Activated T-helper 9 cell treated with anti-CD3 and anti-CD28 coated beads, Interleukin-2, amount 50 U/mL, for 16 hours (primary cell): ENCODE results near the gene GALNT7.
"Not testable (repeated sequence)": the region's sequence is repeated elsewhere in the genome, so short reads cannot be mapped to it uniquely, and the experiment has no call there.

Experiments
- DNase-seq: peaks from one replicate; pipeline ENCODE4 v3.0.0-alpha.2; 2020; ENCODE audit warnings: low read depth

The GALNT7 gene, protein sequence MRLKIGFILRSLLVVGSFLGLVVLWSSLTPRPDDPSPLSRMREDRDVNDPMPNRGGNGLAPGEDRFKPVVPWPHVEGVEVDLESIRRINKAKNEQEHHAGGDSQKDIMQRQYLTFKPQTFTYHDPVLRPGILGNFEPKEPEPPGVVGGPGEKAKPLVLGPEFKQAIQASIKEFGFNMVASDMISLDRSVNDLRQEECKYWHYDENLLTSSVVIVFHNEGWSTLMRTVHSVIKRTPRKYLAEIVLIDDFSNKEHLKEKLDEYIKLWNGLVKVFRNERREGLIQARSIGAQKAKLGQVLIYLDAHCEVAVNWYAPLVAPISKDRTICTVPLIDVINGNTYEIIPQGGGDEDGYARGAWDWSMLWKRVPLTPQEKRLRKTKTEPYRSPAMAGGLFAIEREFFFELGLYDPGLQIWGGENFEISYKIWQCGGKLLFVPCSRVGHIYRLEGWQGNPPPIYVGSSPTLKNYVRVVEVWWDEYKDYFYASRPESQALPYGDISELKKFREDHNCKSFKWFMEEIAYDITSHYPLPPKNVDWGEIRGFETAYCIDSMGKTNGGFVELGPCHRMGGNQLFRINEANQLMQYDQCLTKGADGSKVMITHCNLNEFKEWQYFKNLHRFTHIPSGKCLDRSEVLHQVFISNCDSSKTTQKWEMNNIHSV

DNA sequence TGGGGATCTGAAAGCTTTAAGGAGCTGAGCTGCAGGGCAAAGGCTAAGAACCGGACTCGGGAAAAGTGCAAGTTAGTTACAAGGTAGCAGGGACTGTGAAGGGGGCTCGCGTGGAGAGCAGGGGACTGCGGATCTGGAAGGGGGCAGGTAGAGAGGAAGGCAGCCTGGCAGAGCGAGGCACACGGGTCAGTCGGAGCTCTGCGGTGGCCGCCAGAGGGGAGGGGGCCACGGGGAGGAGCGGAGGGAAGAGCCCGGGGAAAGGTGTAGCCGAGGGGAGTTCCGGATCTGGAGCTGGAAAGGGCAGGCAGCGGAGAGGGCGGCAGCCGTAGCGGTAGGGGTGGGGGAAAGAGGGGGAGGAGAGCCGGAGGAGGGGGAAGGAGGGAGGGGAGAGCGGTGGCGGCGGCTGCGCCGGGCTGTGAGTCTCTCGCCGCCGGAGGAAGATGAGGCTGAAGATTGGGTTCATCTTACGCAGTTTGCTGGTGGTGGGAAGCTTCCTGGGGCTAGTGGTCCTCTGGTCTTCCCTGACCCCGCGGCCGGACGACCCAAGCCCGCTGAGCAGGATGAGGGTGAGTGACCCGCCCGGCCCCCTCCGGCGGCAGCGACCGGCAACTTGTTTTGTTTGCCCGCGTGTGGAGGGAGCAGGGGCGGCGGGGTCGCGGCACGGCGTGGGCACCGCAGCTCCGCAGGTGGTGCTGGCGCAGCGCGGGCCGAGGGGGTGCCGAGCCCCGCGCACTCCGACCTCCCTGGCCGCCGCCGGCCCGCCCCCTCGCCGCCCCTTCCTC lies at the start of gene GALNT7:
Gene GALNT7, plus strand, starts transcription at position 416 of the 782 bp plus-strand sequence. Its CDS starts 25 bp downstream, at position 441.
- peak; percentile 56 for DNase-seq

DNA sequence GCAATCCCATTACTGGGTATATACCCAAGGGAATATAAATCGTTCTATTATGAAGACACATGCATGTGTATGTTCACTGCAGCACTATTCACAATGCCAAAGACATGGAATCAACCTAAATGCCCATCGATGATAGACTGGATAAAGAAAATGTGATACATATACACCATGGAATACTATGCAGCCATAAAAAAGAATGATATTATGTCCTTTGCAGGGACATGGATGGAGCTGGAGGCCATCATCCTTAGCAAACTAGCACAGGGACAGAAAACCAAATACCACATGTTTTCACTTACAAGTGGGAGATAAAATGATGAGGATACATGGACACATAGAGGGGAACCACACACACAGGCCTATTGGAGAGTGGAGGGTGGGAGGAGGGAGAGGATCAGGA lies 49.8 kb upstream of the GALNT7 start:
- DNase-seq, result not testable (repeated sequence)

DNA sequence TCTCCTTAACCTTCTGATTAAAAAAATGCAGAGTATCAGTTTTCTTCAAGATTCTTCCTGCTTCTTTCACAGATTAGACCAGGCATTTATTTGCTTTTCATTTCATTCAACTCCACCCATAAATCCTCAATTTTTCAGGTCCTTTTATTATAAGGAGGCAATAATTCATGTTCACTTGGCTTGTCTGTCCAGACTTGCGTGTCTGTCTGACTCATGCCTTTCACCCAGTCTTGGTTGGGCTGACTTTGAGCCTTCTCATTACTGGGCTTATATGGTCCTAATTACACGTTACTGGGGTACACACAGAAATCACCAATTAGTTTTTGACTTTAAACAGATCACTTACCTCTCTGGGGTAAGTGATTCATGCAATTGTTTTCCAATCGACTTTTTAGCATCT lies 48.8 kb upstream of the GALNT7 start:
- no peak for DNase-seq

GRCh38 chr4:173121076-173121561 lies 47.5 kb upstream of the GALNT7 start:
- no peak for DNase-seq

GRCh38 chr4:173124209-173124865 lies 44.3 kb upstream of the GALNT7 start:
- DNase-seq, result no peak

DNA sequence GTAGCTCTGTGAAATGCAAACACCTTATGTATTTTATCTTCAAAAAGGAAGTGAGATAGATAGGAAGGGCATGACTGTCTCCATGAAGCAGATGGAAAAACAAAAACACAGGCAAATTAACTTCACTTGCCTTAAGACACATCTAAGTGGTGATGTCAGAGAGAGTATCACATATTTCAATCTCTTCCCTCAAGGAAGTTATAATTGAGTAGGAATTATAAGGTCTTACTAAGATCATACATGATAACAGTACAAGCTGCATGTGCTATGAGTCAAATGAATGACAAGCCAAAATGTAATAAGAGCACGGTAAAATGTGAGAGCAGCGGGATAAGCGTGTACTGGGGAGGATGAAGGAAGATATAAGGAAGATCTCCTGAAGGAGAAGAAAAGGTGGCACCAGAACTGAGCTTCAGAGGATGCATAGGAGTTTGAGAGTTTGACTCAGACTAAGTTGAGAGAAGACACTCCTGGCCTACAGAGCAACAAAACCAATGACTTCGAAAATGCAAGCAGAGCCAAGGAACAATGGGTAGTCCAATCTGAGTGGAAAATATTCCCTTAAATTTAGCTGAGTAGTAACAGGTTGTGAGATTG lies 43.3 kb upstream of the GALNT7 start:
- DNase-seq, result no peak

GRCh38 chr4:173128199-173128890 lies 40.3 kb upstream of the GALNT7 start:
- DNase-seq, result no peak

GRCh38 chr4:173130687-173131086 lies 37.9 kb upstream of the GALNT7 start:
- DNase-seq, result no peak

DNA sequence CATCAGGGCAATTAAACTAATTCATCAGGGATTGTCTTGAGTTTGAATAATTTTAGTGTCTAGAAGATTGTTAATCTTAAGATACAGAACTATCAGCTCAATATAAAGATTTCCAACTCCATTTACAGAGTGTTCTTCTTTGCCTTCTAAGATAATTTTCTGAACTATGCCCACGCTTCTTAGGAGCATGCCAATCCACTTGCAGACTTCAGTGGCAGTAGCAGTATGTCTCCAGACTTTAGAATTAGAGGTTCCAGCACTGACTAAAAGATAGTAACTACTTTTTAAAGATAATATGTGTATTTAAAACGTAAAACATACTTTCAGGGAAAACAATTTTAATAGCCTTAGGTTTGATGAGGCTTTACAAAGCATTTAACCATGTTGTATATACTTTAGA lies 34.2 kb upstream of the GALNT7 start:
- DNase-seq, result no peak

GRCh38 chr4:173135241-173135847 lies 33.3 kb upstream of the GALNT7 start:
- no peak for DNase-seq

GRCh38 chr4:173138624-173139023 lies 30.0 kb upstream of the GALNT7 start:
- DNase-seq, result no peak

DNA sequence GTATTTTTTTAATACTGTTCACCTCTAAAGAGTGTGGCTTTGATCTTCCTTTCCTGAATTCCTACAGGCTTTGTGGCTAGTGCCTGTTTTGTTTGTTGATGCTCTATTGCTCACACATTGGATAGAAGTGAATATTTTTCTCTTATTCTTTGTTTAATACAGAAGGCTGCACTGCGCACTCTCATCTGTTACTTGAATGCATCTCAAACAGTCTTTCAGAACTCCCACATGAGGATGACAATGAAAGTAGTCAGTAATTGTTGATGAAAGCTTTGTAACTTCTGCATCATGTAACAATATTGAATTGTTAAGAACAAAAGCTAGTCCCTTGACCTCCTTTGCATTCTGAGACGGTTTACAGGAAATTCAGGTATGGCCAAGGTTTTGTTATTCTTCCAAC lies 29.1 kb upstream of the GALNT7 start:
- DNase-seq, result no peak

DNA sequence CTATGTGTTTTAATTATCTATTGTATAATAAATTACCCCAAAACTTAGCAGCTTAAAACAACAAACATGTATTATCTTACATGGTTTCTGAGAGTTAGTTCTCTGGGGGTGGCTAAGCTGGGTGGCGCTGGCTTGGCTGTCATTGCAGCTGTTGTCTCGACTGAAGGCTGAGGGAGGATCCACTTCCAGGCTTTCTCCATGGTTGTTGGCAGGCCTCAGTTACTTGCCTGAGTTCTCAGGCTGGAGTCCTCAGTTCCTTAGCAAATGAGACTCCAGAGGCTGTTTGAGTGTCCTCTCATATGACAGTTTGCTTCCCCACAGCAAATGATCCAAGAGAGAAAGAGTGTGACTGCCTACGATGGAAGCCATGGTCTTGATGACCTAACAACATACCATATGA lies 23.5 kb upstream of the GALNT7 start:
- DNase-seq, result no peak

- no peak for DNase-seq
These were observed 22.2 kb upstream of the GALNT7 start for GRCh38 chr4:173146456-173146855.

GRCh38 chr4:173151496-173151895 lies 17.1 kb upstream of the GALNT7 start:
- no peak for DNase-seq

- no peak for DNase-seq
These were observed 16.5 kb upstream of the GALNT7 start for GRCh38 chr4:173152104-173152503.

- no peak for DNase-seq
These were observed 15.2 kb upstream of the GALNT7 start for GRCh38 chr4:173153445-173153844.

DNA sequence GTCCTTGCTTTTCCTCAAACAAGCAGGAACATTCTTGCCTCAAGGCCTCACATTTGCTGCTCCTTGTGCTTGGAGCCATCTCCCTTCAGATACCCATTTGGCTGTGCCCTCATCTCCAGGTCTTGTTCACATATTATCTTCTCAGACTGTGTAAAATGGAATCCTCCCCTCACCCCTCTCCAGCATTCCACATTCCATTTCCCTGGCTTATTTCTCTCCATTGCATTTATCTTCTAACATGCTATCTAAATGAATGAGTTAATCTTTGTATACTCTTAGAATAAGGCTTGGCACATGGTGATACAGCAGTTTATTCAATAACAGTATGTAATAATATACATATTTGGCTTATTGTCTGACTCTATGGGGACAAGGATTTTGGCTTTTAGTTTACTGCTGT lies 8.8 kb upstream of the GALNT7 start:
- DNase-seq, result no peak

- no peak for DNase-seq
These were observed 7.7 kb upstream of the GALNT7 start for GRCh38 chr4:173160871-173161270.

- DNase-seq, result no peak
These were observed 7.3 kb upstream of the GALNT7 start for GRCh38 chr4:173161311-173161710.

- DNase-seq, result no peak
These were observed 2.9 kb upstream of the GALNT7 start for GRCh38 chr4:173165706-173166105.
